Endothelial cell of umbilical vein (primary cell): ENCODE measurements around the gene ALKBH7. TPM values are rescaled to one million over a fixed set of nuclear protein-coding genes. Genes with fewer than 3 reads are reported as not detected.

ENCODE experiments used
- BruUV-seq: library from RNA; stranded (reverse); fragments of 400-500 nt; replicated peaks from 2 replicates; lab custom pipeline; 2021; lab: Mats Ljungman, UMichigan
- CTCF ChIA-PET: fragments of 300-600, 350-600 bp; sonication (Branson Sonifier 250); formaldehyde crosslinking; loops from one replicate; lab custom pipeline; 2021; ENCODE audit warnings: antibody characterized with exemption, inconsistent platforms; lab: Charles Lee
- POLR2A ChIA-PET: fragments of 300-600, 350-600 bp; sonication (Branson Sonifier 250); formaldehyde crosslinking; loops from one replicate; lab custom pipeline; 2021; ENCODE audit warnings: antibody characterized with exemption, inconsistent platforms; lab: Charles Lee
- DNase-seq: peaks from one replicate; pipeline ENCODE4 v3.0.0-alpha.2; 2011; ENCODE audit warnings: low read depth, low spot score
- FAIRE-seq: peaks from 2 replicates; lab custom pipeline; 2011; peaks lifted over from hg19 to GRCh38; lab: Jason Lieb, UNC
- H2AFZ ChIP-seq: 2 replicates; pipeline ENCODE4 v1.6.0; 2012; ENCODE audit warnings: low read depth, low read length, control low read depth, inconsistent platforms
- H3K27ac ChIP-seq: 2 replicates; pipeline ENCODE4 v1.5.1; 2011; ENCODE audit warnings: low read depth, mild to moderate bottlenecking, control low read depth, low read length, moderate library complexity; ENCODE audit not compliant: insufficient read depth
- H3K27me3 ChIP-seq, 2 experiments: 2 replicates each; pipeline versions ENCODE4 v1.6.0 to v1.6.1; 2011; ENCODE audit warnings: low read length in 2 of 2, mixed read lengths in 1 of 2; ENCODE audit not compliant: control insufficient read depth in 2 of 2, insufficient read depth in 2 of 2
- H3K36me3 ChIP-seq, 2 experiments: 2 replicates in 1 of 2; 3 replicates in 1 of 2; pipeline ENCODE4 v1.5.1; 2011; ENCODE audit warnings: low read length in 2 of 2, mild to moderate bottlenecking in 1 of 2, moderate library complexity in 1 of 2; ENCODE audit not compliant: control insufficient read depth in 2 of 2, insufficient read depth in 2 of 2; ENCODE audit errors: extremely low read depth in 1 of 2
- H3K4me1 ChIP-seq: 3 replicates; pipeline ENCODE4 v1.5.1; 2011; ENCODE audit warnings: mild to moderate bottlenecking, low read length; ENCODE audit not compliant: control insufficient read depth, insufficient read depth; ENCODE audit errors: extremely low read depth
- H3K4me2 ChIP-seq: 2 replicates; pipeline ENCODE4 v1.6.1; 2011; ENCODE audit warnings: low read length, control low read depth, mixed read lengths; ENCODE audit not compliant: insufficient read depth
- H3K4me3 ChIP-seq, 3 experiments: fragments of 200-600 bp in 1 of 3; sonication (generic), shearing (Covaris generic) in 1 of 3; replicated peaks in 1 of 3; 2 replicates each; pipeline ENCODE4 v1.5.1; 2011 to 2016; ENCODE audit warnings: control low read depth in 3 of 3, low read length in 3 of 3, mild to moderate bottlenecking in 2 of 3, inconsistent platforms in 1 of 3, low read depth in 1 of 3, moderate library complexity in 1 of 3; ENCODE audit not compliant: insufficient read depth in 1 of 3
- H3K79me2 ChIP-seq: 2 replicates; pipeline ENCODE4 v1.6.0; 2012; ENCODE audit warnings: low read length, inconsistent platforms; ENCODE audit not compliant: control insufficient read depth, insufficient read depth
- H3K9ac ChIP-seq: replicated peaks from 2 replicates; pipeline ENCODE3; 2011; ENCODE audit warnings: low read length, control low read depth; ENCODE audit not compliant: insufficient read depth; ENCODE audit errors: extremely low read depth
- H3K9me1 ChIP-seq: replicated peaks from 3 replicates; pipeline ENCODE4 v1.6.0; 2011; ENCODE audit warnings: mild to moderate bottlenecking, low read length; ENCODE audit not compliant: control insufficient read depth, insufficient read depth; ENCODE audit errors: extremely low read depth
- H3K9me3 ChIP-seq: replicated peaks from 2 replicates; pipeline ENCODE4 v1.5.1; 2012; ENCODE audit warnings: low read length, inconsistent platforms; ENCODE audit not compliant: control insufficient read depth, insufficient read depth
- H4K20me1 ChIP-seq: replicated peaks from 2 replicates; pipeline ENCODE3; 2011; ENCODE audit warnings: mild to moderate bottlenecking, low read length; ENCODE audit not compliant: control insufficient read depth, insufficient read depth; ENCODE audit errors: extremely low read depth
- CTCF ChIP-seq, 2 donors: IDR thresholded peaks; 1 replicate in 1 of 2; 2 replicates in 1 of 2; pipeline ENCODE4 v1.5.1; 2011; ENCODE audit warnings: low read length in 2 of 2, mild to moderate bottlenecking in 2 of 2, moderate library complexity in 2 of 2, control low read depth in 1 of 2, inconsistent platforms in 1 of 2, low read depth in 1 of 2; ENCODE audit not compliant: insufficient read depth in 1 of 2; ENCODE audit errors: extremely low read depth in 1 of 2
- EZH2 ChIP-seq: IDR thresholded peaks from 2 replicates; pipeline ENCODE4 v1.6.1; 2012; ENCODE audit warnings: borderline replicate concordance, low read depth, mild to moderate bottlenecking, moderate library complexity, low read length, inconsistent platforms; ENCODE audit not compliant: severe bottlenecking
- FOS ChIP-seq: IDR thresholded peaks from 2 replicates; pipeline ENCODE4 v1.6.1; 2011; ENCODE audit warnings: mild to moderate bottlenecking, low read length, moderate library complexity, borderline replicate concordance; ENCODE audit not compliant: insufficient read depth
- GATA2 ChIP-seq: IDR thresholded peaks from 2 replicates; pipeline ENCODE4 v1.7.0; 2011; ENCODE audit warnings: low read depth, mild to moderate bottlenecking, moderate library complexity, mixed read lengths, low read length; ENCODE audit not compliant: insufficient read length, insufficient read depth
- JUN ChIP-seq: IDR thresholded peaks from 2 replicates; pipeline ENCODE4 v1.6.1; 2011; ENCODE audit warnings: borderline replicate concordance, low read depth; ENCODE audit not compliant: insufficient read length, insufficient read depth
- MAX ChIP-seq: IDR thresholded peaks from 2 replicates; pipeline ENCODE4 v1.6.1; 2011; ENCODE audit not compliant: insufficient read depth, insufficient read length
- MYC ChIP-seq: IDR thresholded peaks from one replicate; pipeline ENCODE4 v1.6.1; 2011; ENCODE audit warnings: mild to moderate bottlenecking, low read depth, low read length
- POLR2A ChIP-seq: IDR thresholded peaks from 2 replicates; pipeline ENCODE4 v1.6.1; 2012; ENCODE audit warnings: low read depth, mild to moderate bottlenecking, control low read depth, low read length
- POLR2AphosphoS5 ChIP-seq: IDR thresholded peaks from 2 replicates; pipeline ENCODE4 v1.6.1; 2012; ENCODE audit warnings: low read depth, mild to moderate bottlenecking, control low read depth, low read length, moderate library complexity; ENCODE audit not compliant: insufficient read depth
- dilution Hi-C: fragments of 300-500 bp; cut with MboI; formaldehyde crosslinking; loops from one replicate; pipeline ENCODE4 v1.15.0; 2019; ENCODE audit warnings: low sequenced_read_pairs; ENCODE audit not compliant: extremely low pct_ligation_motif_present
- intact Hi-C: fragments of 100-400 bp; cut with micrococcal nuclease; formaldehyde crosslinking; loops from one replicate; pipeline ENCODE4 v1.10.0; 2022
- polyA plus RNA-seq, 4 experiments: library from polyadenylated mRNA; depleted of rRNA in 3 of 4; stranded (reverse) in 3 of 4; unstranded in 1 of 4; fragments of >200 nt; gene quantifications; 2 replicates each; pipeline versions ENCODE4 v1.2.1 to v1.2.3, GENCODE V29; 2011 to 2012; ENCODE audit warnings: missing spikeins in 1 of 4
- total RNA-seq: library from RNA; stranded (reverse); gene quantifications from 2 replicates; pipeline ENCODE4 v1.2.3, GENCODE V29; 2021

ALKBH7 gene
- total and polyA plus RNA-seq, 2 donors (not counting 3 experiments of a cell fraction or from before 2014, with no cell fraction given), result 48.8 to 59.4 TPM

GRCh38 chr19:6374161-6374709 lies 1.6 kb downstream of the ALKBH7 start:
- H2AFZ ChIP-seq, result no peak overlapping the region
- H3K9ac ChIP-seq, result no peak overlapping the region
- H4K20me1 ChIP-seq, result no peaks in the 10 kb centered on the region
- DNase-seq (no peak), FAIRE-seq (no peak)
- H3K4me3 ChIP-seq, result no peak overlapping the region
- TF ChIP-seq JUN, result no peak
- TF ChIP-seq POLR2AphosphoS5, result no peak
- no peak for TF ChIP-seq MAX
- TF ChIP-seq CTCF (IDR thresholded peaks at IDR 0.05; ENCODE audit: extremely low read depth in 1 of 2, insufficient read depth in 1 of 2, low read depth in 1 of 2, low read length in 2 of 2), result no peak
- no peak for TF ChIP-seq GATA2
- no peak for TF ChIP-seq MYC
- no peak for TF ChIP-seq FOS
- no peak for TF ChIP-seq EZH2
- TF ChIP-seq POLR2A, result no peak
- no peaks in the 10 kb centered on the region for H3K9me1 ChIP-seq
- H3K27ac ChIP-seq, result no peak overlapping the region
- no peaks in the 10 kb centered on the region for H3K79me2 ChIP-seq
- no TSS peak for BruUV-seq
- peaks cover 2% of the 10 kb centered on the region for H3K4me1 ChIP-seq
- peaks cover 0 to 1% of the 10 kb centered on the region in 2 experiments for H3K36me3 ChIP-seq
- intact Hi-C loops, result loop anchor here (5.0 kb wide), 1 partner anchor 363 kb away; the partner anchor contains the start of genes GPR108 and TRIP10
- dilution Hi-C loops, result no loop called here
- CTCF ChIA-PET, result interaction anchor here (1.2 kb wide), 1 partner anchor 174 kb away, joined by 3 read pairs; no protein-coding TSS in a partner anchor
- H3K27me3 ChIP-seq, result no peaks in the 10 kb centered on the region
- no peaks in the 10 kb centered on the region for H3K9me3 ChIP-seq
- POLR2A ChIA-PET, result no interaction called here
- H3K4me2 ChIP-seq, result no peak overlapping the region
